GM19468 (cell line): Measurements from ENCODE around the gene COL5A1.

Experiments
- ATAC-seq: cut with Tn5 transposase; IDR thresholded peaks from one replicate; pipeline ENCODE4 v1.9.1; 2021; ENCODE audit warnings: mild to moderate bottlenecking, moderate library complexity, moderate number of reproducible peaks; ENCODE audit not compliant: unreplicated experiment; ENCODE audit errors: extremely low read depth

Gene COL5A1

DNA sequence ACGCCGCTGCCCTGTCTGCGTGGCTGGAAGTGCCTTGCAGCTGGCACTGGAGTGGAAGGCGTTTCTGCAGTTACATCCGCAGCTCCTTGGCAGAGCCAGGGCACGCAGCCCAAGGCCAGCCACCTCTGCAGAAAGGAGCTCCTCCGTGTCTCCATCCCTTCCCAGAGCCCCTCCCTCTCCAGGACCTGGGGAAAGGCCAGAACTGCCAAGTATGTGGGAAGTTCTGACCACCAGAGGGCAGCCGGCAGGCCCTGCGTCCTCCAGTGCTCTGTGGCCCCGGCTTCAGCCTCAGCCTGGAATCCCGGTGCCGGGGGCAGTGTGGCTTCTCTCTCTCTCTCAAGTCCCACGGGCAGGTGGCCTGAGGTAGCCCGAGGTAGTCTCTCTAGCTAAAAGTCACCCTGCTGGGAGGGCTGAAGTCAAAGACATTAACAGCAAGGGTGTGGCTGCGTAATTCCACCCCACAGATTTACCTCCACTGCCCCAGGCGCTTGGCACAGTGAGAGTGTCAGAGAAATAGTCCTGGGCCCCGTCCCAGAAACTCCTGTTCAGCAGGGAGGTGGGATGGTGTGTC lies 137.3 kb downstream of the COL5A1 start:
- ATAC-seq = no peak

DNA sequence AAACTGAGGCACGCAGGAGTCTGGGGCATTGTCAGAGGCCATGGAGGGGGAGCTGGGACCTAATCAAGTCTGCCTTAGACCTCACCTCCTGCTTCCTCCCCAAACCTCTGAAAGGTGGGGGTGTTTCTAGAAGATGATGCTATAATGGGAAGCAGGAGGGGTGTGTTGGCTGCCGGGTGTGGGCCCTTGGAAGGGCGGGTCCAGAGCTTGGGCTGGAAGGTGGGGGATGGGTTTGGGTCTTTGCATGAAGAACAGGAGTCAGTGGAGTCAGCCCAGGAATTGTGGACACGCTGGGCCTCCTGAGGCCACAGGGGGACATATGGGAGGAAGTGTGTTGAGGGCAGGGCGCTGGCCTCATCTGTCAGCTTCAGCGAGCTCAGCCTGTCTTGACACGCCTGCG lies 138.0 kb downstream of the COL5A1 start:
- no peak for ATAC-seq

DNA sequence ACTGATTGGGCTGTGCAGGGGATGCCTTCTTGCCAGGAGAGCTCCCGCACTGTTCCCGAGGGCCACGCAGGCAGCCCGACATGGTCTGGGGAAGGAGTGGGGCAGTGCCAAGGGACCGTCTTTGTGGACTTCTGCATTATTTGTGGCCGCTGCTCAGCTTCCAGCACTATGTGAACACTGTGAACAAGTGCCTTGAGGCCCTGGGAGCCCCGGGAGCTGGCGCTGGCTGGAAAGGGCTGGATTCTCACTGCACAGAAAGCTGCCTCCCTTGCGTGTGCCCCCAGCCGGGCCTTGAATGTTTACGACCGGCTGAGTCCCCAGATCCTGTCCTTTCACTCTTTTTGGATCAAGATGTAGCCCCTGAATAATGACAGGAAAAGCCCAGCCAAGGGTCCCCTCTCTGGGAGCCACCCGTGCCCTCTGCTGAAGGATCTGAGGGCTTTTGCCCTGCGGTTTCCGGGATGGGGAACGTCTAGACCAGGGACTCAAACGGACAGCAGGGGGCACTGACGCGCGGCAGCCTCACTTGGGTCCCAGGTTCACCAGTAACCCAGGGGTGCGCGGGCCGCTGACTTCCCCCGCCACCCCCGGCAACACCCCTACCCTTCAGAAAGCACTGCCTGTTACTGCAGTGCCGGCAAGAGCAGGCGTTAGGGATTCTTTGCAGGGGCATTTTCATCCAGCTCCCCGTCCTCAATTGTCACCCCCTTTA lies 140.1 kb downstream of the COL5A1 start:
- ATAC-seq = no peak

DNA sequence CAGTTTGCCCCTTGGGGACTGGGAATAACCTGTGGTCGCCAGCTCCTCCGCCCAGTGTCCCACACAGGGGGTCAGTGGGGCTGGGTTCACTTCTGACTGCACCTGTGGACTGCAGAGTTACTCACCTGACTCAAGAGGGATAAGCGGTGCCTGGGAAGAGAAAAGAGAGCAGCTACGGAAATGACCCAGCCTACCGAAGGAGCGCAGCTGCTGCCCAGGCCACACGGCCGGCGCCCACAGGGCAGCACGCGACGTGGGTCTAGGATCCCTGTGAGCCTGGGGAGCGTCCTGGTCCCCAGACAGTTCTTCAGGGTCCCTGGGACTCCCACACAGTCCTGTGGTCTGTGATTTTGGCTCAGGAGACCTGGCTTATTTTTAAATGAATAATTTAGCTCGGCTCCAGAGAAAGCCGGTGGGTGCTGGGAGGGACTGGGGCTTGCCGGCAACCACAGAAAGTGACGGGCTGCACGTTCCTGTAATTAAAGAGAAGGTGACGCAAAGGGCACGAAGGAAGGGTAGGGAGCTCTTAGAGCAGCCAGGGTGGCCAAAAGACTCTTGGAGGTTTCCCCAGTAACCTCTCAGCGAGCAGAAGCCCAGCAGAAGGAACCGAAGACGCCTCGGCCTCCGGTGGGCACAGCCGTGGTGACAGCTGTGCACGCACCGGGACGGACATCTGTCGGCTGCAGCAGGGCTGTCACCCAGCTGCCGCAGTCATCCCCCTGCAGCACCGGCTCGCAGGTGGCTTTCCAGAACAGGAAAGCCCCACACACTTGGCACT lies 141.5 kb downstream of the COL5A1 start:
- no peak for ATAC-seq

DNA sequence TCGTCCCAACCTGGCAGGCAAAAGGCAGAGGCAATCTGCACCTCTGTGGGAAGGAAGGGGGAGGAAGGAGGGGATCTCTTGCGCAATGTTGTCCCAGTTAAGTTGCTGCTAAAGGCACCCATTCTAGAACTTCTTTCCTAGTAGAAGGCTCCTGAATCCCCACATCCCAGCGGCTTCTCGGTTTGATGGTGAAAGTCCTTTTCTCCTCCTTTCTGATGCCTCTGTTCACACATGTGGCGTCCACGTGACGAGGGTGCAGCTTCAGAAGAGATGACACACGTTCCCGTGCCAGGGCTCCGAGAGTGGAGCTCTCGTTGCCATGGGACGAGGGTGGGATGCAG lies 142.1 kb downstream of the COL5A1 start:
- ATAC-seq = no peak

DNA sequence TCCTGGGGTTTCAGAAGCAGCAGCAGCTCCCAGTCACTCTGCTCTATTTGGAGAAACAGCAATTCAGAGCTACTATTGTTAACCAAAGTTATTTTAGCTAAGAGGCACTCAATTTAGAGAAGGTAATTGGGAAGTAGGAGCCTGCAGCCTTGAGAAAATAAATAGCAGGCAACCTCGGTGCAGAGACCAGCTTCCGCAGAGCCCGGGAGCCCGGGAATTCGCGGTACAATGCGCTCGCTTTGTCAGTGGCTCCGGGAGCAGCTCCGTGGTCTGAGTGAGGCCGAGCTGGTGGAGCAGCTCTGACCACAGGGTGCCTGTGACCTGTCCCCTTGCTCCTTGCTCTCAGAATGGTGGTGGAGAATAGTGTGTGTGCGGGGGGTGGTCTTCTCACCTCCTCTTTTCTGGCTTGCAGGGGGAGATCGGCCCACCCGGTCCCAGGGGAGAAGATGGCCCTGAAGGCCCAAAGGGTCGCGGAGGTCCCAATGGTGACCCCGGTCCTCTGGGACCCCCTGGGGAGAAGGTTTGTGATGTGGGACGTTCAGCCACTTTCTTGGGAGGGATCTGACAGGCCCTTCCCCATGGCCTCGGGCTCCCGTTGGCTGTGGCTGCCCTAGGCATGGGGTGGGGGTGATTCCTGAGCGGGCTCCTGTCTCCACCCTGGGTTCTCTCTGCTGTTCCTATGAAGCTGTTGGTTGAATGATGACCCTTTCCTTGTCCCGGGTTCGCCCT lies 143.1 kb downstream of the COL5A1 start:
- ATAC-seq = no peak

DNA sequence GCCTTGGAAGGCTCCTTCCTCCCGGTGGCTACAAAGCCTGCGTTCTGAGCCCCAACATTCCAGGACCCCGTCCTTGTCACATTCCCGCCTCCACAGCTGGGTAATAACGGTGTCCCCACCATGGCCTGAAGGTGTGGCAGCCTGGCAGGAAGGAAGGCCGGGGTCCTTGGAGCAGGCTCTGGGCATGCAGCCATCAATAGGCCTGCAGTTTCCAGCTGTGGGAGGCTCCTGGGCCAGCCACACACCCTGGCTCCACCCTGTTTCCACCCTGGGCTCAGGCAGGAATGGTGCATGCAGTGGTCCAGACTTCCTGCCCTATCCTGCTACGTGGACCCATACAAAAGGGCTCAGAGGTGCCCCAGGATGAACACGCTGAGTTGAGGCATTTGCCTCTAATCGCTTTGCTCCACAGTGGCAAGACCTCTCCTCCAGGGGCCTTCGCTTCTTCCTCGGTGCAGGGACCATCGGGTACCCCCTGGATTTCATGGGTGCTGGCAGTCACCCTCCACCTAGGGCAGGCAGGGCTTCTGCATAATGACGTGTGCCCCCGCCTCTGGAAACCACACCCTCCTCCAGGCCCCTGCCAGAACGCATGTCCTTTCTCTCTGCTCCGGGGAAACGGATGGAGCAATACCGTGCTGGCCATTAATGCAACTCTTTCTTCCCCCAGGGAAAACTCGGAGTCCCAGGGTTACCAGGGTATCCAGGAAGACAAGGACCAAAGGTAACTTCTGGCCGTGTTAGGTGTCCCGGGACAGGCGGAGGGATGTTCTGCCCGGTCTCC lies 143.9 kb downstream of the COL5A1 start:
- ATAC-seq = no peak

DNA sequence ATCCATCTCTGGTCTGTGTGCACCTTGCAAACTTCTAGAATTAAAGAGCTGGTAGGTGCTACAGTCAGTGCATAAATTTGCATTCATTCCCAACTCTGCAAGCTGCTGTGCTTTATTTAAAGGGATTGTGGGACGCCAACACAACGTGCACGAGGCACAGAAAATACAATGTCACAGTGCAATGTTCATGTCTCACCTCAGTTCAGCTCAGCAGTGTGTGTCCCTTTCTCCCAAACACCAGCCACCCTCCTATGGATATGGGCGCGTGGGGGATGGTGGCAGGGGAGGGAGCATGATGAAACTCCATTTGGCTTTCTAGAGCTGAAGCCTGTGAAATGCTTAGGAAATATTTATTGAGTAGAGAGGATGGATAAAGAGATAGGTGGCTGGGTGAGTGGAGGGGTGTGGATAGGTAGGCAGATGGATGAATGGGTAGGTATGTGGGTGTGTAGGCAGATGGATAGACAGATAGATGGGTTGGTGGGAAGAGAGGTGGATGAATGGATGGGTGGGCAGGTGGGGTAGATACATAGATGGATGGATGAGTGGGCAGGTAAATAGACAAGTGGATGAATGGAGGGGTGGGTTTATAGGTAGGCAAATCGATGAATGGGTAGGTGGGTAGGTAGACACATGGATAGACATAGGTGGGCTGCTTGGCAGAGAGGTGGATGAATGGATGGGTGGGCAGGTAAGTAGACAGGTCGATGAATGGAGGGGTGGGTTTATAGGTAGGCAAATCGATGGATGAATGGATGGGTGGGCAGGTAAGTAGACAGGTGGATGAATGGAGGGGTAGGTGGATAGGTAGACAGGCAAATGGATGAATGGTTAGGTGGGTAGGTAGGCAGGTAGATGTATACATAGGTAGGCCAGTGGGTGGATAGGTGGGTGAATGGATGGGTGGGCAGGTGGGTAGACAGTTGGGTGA lies 146.3 kb downstream of the COL5A1 start:
- ATAC-seq = no peak

DNA sequence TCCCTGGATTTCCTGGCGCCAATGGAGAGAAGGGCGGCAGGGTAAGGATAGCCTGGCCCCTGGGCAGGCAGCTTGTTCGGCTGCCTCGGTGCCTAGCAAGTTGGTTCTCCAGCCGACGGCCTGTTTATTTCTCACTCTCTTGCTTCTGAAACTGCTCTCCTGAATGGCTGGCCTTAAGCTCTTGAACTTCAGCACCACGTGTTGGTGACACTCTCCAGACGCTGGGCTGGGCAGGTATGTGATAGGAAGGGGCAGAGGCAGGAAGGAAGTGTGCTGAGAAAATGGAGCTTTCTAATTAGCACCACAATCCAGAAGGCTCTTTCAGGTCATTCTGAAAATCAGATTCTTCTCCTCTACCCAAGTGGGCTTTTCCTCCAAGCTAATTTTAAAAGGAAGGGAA lies 147.6 kb downstream of the COL5A1 start:
- no peak for ATAC-seq

DNA sequence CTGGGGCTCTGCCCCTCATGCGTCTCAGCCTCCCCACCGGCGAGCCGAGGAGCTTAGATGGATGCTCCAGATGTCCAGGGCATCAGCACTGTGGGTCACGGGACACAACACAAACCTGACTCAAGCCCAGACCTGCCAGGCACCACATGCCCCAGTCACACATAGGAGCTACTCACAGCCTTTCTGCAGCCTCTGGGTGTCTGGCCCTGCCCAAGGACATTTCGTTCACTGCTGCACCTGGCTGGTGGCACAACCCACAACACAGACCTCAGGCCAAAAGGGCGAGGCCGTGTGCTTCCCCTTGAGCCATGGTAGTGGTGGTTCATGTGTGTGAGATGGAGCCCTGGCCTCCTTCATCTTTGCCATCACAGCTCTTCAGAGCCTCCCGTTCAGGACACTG lies 149.4 kb downstream of the COL5A1 start:
- no peak for ATAC-seq

DNA sequence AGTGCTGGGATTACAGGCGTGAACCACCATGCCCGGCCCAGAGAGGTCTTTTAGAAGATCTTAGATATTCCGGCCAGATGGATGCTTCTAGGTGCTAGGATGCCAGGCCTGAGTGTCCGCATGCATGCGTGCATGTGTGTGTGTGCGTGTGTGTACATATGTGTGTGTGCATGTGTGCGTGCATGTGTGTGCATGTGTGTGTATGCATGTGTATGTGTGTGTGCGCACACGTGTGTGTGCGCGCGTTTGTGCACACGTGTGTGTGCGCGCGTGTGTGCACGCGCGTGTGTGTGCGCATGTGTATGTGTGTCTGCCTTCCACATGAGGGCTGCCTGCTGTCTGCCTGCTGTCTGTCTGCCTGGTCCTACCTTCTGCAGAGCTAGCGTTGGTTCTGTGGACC lies 151.0 kb downstream of the COL5A1 start:
- ATAC-seq = no peak

DNA sequence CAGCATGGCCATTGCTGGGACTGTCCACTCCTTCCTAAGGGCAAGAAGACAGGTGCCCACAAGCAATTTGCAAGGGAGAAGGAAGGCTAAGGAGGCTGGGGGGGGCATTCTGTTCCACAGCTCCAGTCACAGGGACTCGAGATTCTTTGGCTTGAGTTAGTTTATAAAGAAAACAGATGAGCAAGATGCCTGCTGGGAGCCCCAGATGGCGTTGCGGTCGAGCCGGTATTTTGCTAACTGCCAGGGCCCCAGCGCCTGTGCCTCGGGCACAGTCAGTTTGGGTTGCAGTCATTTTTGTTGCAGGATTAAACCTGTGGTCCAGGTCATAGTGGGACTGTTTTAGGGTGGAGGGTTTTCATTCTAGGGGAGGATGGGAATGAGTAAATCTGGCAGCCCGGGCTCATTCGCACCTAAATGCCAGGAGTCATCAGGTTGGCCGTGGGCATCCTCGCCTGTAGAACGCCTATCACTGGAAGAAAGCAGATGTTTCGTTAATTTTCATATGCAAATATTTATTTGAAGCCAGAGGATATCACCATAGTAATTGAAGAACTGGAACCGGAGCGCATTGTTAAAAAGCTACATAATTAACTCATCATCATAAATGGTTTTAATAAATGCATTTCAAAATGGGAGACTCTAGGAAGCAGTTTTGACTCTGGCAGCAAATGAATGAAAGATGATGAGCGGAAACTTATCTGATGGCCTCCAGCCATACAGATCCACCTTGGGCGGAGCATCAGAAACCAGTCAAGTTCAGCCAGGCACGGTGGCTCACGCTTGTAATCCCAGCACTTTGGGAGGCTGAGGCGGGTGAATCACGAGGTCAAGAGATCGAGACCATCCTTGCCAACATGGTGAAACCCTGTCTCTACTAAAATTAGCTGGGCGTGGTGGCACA lies 151.9 kb downstream of the COL5A1 start:
- no peak for ATAC-seq

DNA sequence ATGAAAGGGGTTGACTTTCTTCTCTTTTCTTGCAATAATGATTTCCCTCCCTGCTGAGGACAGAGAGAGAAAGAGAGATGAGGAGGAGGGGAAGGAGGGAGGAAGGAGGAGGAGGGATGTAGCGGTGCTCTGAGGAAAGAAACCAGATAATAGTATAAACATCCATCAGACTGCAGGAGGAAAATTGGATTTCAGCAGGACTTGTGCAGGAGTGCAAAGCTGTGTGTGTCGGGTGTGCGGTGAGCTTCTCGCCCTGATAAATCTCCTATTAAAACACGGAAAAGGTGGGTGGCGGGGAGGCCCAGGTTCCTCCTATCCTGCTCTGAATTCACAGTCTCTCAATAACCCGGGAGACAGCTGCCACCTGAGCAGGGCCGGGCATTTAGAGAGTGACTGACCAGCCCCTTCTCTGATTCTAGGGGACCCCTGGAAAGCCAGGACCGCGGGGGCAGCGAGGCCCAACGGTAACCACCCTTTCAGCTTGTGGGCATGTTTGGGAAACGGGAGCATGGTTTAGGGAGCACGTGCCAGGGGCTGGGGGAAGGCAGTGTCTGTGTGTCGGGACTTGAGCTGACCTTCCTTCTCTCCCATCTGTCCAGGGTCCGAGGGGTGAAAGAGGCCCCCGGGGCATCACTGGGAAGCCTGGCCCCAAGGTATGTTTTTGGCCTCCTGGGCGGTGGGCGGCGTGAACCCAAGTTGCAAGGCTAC lies 153.2 kb downstream of the COL5A1 start:
- no peak for ATAC-seq

DNA sequence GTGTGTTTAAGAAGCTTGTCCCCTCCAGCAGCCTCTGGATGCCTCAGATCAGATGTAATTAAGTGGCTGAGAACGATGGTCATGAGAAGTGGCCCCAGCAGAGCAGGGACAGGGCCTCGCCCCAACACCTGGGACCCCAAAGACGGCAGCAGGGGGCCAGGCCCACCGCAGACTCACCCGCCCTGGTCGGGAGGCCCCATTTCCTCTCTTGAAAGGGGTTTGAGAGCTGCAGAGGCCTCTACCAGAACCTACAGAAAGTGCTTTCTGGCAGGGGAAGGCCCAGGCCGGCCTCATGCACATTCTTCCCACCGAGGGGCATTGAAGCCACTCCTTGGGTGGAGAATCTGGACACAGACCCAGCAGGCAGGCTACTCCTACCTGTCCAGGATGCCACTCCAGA lies 153.8 kb downstream of the COL5A1 start:
- ATAC-seq = no peak

DNA sequence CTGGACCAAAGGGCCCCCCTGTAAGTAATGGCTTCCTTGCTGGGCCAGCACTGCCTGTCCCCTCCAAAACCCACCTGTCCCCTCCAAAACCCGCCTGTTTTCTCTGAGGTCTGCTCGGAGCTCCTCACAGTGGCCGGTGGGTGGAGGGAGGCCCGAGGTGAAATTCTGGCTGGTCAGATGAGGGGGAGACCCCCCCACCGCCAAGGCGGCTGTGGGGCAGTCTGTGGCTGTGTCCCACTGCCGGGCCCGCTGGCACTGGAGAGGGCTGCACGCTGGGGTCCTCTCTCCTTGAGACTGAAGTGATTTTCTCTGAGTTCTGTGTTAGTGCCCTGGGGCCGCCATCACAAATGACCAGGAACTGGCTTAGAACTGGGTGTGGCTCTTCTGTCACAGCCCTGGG lies 155.3 kb downstream of the COL5A1 start:
- no peak for ATAC-seq

DNA sequence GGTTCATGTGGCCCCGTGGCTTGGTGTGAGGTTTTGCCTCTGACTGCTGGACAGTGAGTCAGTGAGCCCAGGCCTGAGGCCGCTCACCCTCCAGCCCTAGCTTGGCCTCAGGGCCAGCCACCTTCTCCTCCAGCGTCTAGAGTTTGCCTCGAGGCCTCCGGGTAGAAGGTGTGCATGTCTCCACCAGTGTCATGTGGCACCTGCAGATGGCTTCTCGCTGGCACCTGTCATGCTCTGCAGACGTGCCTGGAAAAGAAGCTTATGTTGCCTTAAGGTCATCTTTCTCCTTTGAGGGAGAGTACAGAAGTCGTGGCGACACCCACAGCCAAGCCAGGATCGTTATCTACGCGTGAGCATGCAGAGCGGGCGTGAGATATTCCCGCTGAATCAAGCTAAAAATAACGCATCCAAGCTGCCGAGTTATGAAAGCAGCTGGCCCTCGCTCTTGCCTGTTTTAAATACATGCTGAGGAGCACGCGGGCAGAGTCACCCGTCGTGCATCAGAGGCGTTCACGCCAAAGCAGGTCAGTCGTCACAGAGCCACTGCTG lies 159.3 kb downstream of the COL5A1 start:
- no peak for ATAC-seq

DNA sequence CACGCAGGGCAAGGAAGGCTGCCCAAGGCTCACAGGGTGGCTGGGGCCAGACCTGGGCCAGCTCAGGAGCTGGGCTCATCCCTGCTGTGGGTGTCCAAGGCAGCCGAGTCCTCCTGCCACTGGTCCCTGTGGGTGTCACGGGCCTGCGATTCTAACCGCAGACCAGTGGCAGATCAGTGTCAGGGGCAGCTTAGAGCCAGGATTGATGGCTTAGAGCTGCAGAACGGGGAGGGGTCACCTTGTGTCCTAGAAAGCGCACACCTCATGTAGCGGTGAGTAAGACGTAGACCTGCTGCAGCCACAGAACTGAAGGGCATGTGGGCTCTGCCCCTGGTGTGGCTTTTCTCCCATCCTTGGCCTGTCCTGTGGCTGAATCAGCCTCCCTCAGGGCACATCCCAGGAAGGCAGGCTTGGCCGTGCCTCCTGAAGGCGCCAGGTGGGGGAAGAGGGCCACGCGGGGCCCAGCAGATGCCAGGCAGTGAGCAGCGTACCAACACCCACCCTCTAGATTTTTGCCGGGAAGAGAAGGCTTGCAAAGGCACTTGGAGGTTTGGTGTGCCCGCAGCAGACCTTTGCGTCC lies 160.7 kb downstream of the COL5A1 start:
- no peak for ATAC-seq
